Testis (tissue), 2 donors: ENCODE measurements around the gene TMEM156.

ENCODE experiments used
- POLR2A ChIP-seq: fragments of 450-650 bp; IDR thresholded peaks from one replicate; pipeline ENCODE4 v1.6.1; 2017; ENCODE audit warnings: antibody characterized with exemption, mild to moderate bottlenecking, moderate library complexity
- TF ChIP-seq, protein P1 (sequence below), 3 experiments: fragments of 450-650 bp in 2 of 3; fragments of 200-600 bp in 1 of 3; sonication (generic) in 1 of 3; IDR thresholded peaks; one replicate each; pipeline ENCODE4 v1.5.1; 2016 to 2019; ENCODE audit warnings: antibody characterized with exemption in 3 of 3, mild to moderate bottlenecking in 2 of 3, moderate library complexity in 1 of 3

DNA sequence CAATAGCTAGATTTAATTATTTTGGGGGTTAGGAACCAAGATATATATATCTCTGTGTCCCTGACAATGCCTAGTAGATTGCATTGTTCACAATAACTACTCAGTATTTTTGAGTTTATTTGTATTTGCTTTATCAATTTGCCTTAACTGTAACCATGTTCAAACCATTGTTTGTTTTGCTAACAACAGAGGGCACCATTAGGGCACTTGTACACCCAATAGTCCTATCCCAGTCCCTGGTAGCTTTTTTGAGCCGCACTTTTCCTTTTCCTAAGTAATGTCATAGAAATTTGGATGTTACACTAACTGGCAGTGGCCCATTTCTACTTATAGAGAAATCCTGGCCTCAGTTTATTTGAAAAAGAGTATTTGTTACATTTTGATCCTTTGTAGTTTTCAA is 29.2 kb upstream of the TMEM156 start:
- TF ChIP-seq POLR2A = no peak
- TF ChIP-seq, protein P1, sequence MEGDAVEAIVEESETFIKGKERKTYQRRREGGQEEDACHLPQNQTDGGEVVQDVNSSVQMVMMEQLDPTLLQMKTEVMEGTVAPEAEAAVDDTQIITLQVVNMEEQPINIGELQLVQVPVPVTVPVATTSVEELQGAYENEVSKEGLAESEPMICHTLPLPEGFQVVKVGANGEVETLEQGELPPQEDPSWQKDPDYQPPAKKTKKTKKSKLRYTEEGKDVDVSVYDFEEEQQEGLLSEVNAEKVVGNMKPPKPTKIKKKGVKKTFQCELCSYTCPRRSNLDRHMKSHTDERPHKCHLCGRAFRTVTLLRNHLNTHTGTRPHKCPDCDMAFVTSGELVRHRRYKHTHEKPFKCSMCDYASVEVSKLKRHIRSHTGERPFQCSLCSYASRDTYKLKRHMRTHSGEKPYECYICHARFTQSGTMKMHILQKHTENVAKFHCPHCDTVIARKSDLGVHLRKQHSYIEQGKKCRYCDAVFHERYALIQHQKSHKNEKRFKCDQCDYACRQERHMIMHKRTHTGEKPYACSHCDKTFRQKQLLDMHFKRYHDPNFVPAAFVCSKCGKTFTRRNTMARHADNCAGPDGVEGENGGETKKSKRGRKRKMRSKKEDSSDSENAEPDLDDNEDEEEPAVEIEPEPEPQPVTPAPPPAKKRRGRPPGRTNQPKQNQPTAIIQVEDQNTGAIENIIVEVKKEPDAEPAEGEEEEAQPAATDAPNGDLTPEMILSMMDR (IDR thresholded peaks at IDR 0.05) = no peak
